SK-N-SH treated with all-trans-retinoic acid at 6 μM for 48 hours (cell line): ENCODE results near the gene LMAN2.
A peak's percentile ranks its signal among the peaks of the same experiment; 100 is the strongest.

ENCODE experiments used
- ATAC-seq: fragments of 200-7000 bp; cut with Tn5 transposase; 3 replicates; pipeline ENCODE4 v1.9.1; 2020; ENCODE audit warnings: mild to moderate bottlenecking, moderate library complexity
- CSDC2 ChIP-seq: fragments of 250-450 bp; sonication (Bioruptor Pico); IDR thresholded peaks from 2 replicates; pipeline ENCODE4 v1.5.0; 2020; ENCODE audit warnings: mild to moderate bottlenecking, moderate library complexity
- CSRNP3 ChIP-seq: fragments of 250-450 bp; sonication (Bioruptor Pico); IDR thresholded peaks from 2 replicates; pipeline ENCODE4 v1.5.1; 2021; ENCODE audit warnings: mild to moderate bottlenecking, moderate library complexity
- ESRRG ChIP-seq: fragments of 250-450 bp; sonication (Bioruptor Pico); IDR thresholded peaks from 2 replicates; pipeline ENCODE4 v1.6.1; 2021; ENCODE audit warnings: mild to moderate bottlenecking
- GLIS3 ChIP-seq: fragments of 250-450 bp; sonication (Bioruptor Pico); IDR thresholded peaks from 2 replicates; pipeline ENCODE4 v1.5.0; 2020; ENCODE audit warnings: mild to moderate bottlenecking, moderate library complexity
- OSR1 ChIP-seq: fragments of 250-450 bp; sonication (Bioruptor Pico); IDR thresholded peaks from 2 replicates; pipeline ENCODE4 v1.8.0; 2022; ENCODE audit warnings: moderate library complexity, mild to moderate bottlenecking, inconsistent platforms
- PATZ1 ChIP-seq: fragments of 250-450 bp; sonication (Bioruptor Pico); IDR thresholded peaks from 2 replicates; pipeline ENCODE4 v1.8.0; 2020; ENCODE audit warnings: mild to moderate bottlenecking, moderate library complexity, borderline replicate concordance
- POU6F1 ChIP-seq: fragments of 250-450 bp; sonication (Bioruptor Pico); IDR thresholded peaks from 2 replicates; pipeline ENCODE4 v1.8.0; 2021; ENCODE audit warnings: low read depth, mild to moderate bottlenecking, moderate library complexity, borderline replicate concordance
- PPARA ChIP-seq: fragments of 250-450 bp; sonication (Bioruptor Pico); IDR thresholded peaks from 2 replicates; pipeline ENCODE4 v1.5.0; 2020; ENCODE audit warnings: mild to moderate bottlenecking, borderline replicate concordance
- RARB ChIP-seq: fragments of 250-450 bp; sonication (Bioruptor Pico); IDR thresholded peaks from 2 replicates; pipeline ENCODE4 v1.8.0; 2021; ENCODE audit warnings: mild to moderate bottlenecking, moderate library complexity
- SNAI2 ChIP-seq: fragments of 250-450 bp; sonication (Bioruptor Pico); IDR thresholded peaks from 2 replicates; pipeline ENCODE4 v1.5.0; 2020; ENCODE audit warnings: mild to moderate bottlenecking, moderate library complexity
- TCF4 ChIP-seq: fragments of 250-450 bp; sonication (Bioruptor Pico); IDR thresholded peaks from 2 replicates; pipeline ENCODE4 v1.8.0; 2021; ENCODE audit warnings: mild to moderate bottlenecking, moderate library complexity, borderline replicate concordance
- TOX ChIP-seq: fragments of 250-450 bp; sonication (Bioruptor Pico); IDR thresholded peaks from 2 replicates; pipeline ENCODE4 v1.8.0; 2021; ENCODE audit warnings: mild to moderate bottlenecking, moderate library complexity, borderline replicate concordance
- TSHZ2 ChIP-seq: fragments of 250-450 bp; sonication (Bioruptor Pico); IDR thresholded peaks from 2 replicates; pipeline ENCODE4 v1.5.0; 2020; ENCODE audit warnings: mild to moderate bottlenecking, moderate library complexity
- ZC3H10 ChIP-seq: fragments of 250-450 bp; sonication (Bioruptor Pico); IDR thresholded peaks from 2 replicates; pipeline ENCODE4 v1.5.1; 2021; ENCODE audit warnings: mild to moderate bottlenecking, moderate library complexity
- ZFP3 ChIP-seq: fragments of 250-450 bp; sonication (Bioruptor Pico); IDR thresholded peaks from 2 replicates; pipeline ENCODE4 v1.5.0; 2020; ENCODE audit warnings: mild to moderate bottlenecking, moderate library complexity
- ZFP30 ChIP-seq: fragments of 450-650 bp; formaldehyde crosslinking; IDR thresholded peaks from 2 replicates; pipeline ENCODE4 v1.5.0; 2022; ENCODE audit warnings: mild to moderate bottlenecking, moderate library complexity
- ZNF565 ChIP-seq: fragments of 450-650 bp; formaldehyde crosslinking; conservative IDR thresholded peaks from 2 replicates; pipeline ENCODE4 v1.5.0; 2020; ENCODE audit warnings: low read depth, mild to moderate bottlenecking, moderate library complexity
- ZNF70 ChIP-seq: fragments of 450-650 bp; formaldehyde crosslinking; IDR thresholded peaks from 2 replicates; pipeline ENCODE4 v1.5.0; 2020; ENCODE audit warnings: mild to moderate bottlenecking, moderate library complexity
- ZNF8 ChIP-seq: fragments of 450-650 bp; formaldehyde crosslinking; IDR thresholded peaks from 2 replicates; pipeline ENCODE4 v1.5.0; 2020; ENCODE audit warnings: mild to moderate bottlenecking, moderate library complexity

Gene LMAN2

GRCh38 chr5:177356746-177357145 is 5.3 kb upstream of the LMAN2 start:
- ATAC-seq, result no peak

GRCh38 chr5:177355868-177356168 is 4.3 kb upstream of the LMAN2 start:
- no peak for TF ChIP-seq POU6F1 (CRISPR knock-in tag)
- no peak for TF ChIP-seq ZC3H10
- TF ChIP-seq OSR1, result no peak
- TF ChIP-seq, all 23 proteins: peak for 0

More at GRCh38 chr5:177356746-177357145, 5.3 kb upstream of the LMAN2 start:
- no peak for TF ChIP-seq ESRRG (CRISPR knock-in tag)
- TF ChIP-seq CSRNP3 (CRISPR knock-in tag), result no peak
- no peak for TF ChIP-seq ZNF70 (CRISPR knock-in tag)
- no peak for TF ChIP-seq TCF4 (CRISPR knock-in tag)
- no peak for TF ChIP-seq ZC3H10
- TF ChIP-seq TSHZ2 (CRISPR knock-in tag), result no peak

GRCh38 chr5:177355162-177355867 is 3.8 kb upstream of the LMAN2 start:
- TF ChIP-seq SNAI2 (no peak), ZC3H10 (no peak), ESRRG (CRISPR knock-in tag) (no peak), GLIS3 (CRISPR knock-in tag) (no peak), TCF4 (CRISPR knock-in tag) (no peak), RARB (no peak), TOX (no peak), PPARA (CRISPR knock-in tag) (no peak), PATZ1 (no peak), CSDC2 (no peak)
- no peak for ATAC-seq

More at GRCh38 chr5:177355868-177356168, 4.3 kb upstream of the LMAN2 start:
- ATAC-seq, result no peak

GRCh38 chr5:177354711-177355110 is 3.2 kb upstream of the LMAN2 start:
- no peak for ATAC-seq
- TF ChIP-seq ZNF565 (CRISPR knock-in tag) (no peak), ZNF8 (CRISPR knock-in tag) (no peak), ZFP30 (no peak)

- no peak for TF ChIP-seq PPARA (CRISPR knock-in tag)
- TF ChIP-seq ESRRG (CRISPR knock-in tag), result no peak
- TF ChIP-seq OSR1, result no peak
- TF ChIP-seq ZFP3, result peak; percentile 86
- TF ChIP-seq ZFP30, result no peak
- no peak for ATAC-seq
These were observed 2.8 kb upstream of the LMAN2 start for GRCh38 chr5:177354256-177354655.
